CD4-positive, CD25-positive, alpha-beta regulatory T cell (primary cell): ENCODE measurements around the gene MYO16. TPM values are rescaled to one million over a fixed set of nuclear protein-coding genes. Genes with fewer than 3 reads are reported as not detected.
A peak's percentile ranks its signal among the peaks of the same experiment; 100 is the strongest.
"Not testable (repeated sequence)": the region's sequence is repeated elsewhere in the genome, so short reads cannot be mapped to it uniquely, and the experiment has no call there.

Experiments
- ATAC-seq, 2 donors: fragments of 150-1000 bp; cut with Tn5 transposase; one replicate each; pipeline ENCODE4 v1.10.0; 2021; ENCODE audit warnings: low read depth in 2 of 2, moderate number of reproducible peaks in 2 of 2, moderate library complexity in 1 of 2
- DNase-seq, 3 donors: peaks; one replicate each; pipeline versions ENCODE4 v3.0.0 to v3.0.0-alpha.2; 2012 to 2022; ENCODE audit warnings: mixed read lengths in 1 of 3
- H3K27ac ChIP-seq: one replicate; pipeline ENCODE4 v1.7.0; 2013; ENCODE audit warnings: mild to moderate bottlenecking, low read length; ENCODE audit not compliant: insufficient read depth, poor library complexity, severe bottlenecking
- H3K27me3 ChIP-seq: one replicate; pipeline ENCODE4 v1.7.0; 2013; ENCODE audit warnings: low read length; ENCODE audit not compliant: control insufficient read depth, insufficient read depth
- H3K36me3 ChIP-seq: one replicate; pipeline ENCODE4 v1.7.0; 2013; ENCODE audit warnings: mild to moderate bottlenecking, low read length, moderate library complexity; ENCODE audit not compliant: control insufficient read depth, insufficient read depth
- H3K4me1 ChIP-seq: 2 replicates; pipeline ENCODE4 v1.7.0; 2013; ENCODE audit warnings: mild to moderate bottlenecking, low read length; ENCODE audit not compliant: insufficient read depth, control insufficient read depth, poor library complexity, severe bottlenecking
- H3K4me3 ChIP-seq: one replicate; pipeline ENCODE4 v1.7.0; 2013; ENCODE audit warnings: low read depth, mild to moderate bottlenecking, low read length, moderate library complexity
- H3K9me3 ChIP-seq, 2 experiments: 1 replicate in 1 of 2; 2 replicates in 1 of 2; pipeline ENCODE4 v1.7.0; 2013; ENCODE audit warnings: low read length in 2 of 2, mild to moderate bottlenecking in 1 of 2, moderate library complexity in 1 of 2; ENCODE audit not compliant: control insufficient read depth in 2 of 2
- H3K27ac Mint-ChIP-seq, 3 donors: one replicate each; pipeline ENCODE4 v1.8.0; 2020 to 2022; ENCODE audit warnings: mild to moderate bottlenecking in 3 of 3, mixed read lengths in 3 of 3, moderate library complexity in 2 of 3
- H3K27me3 Mint-ChIP-seq: one replicate; pipeline ENCODE4 v1.8.0; 2022; ENCODE audit warnings: mild to moderate bottlenecking, mixed read lengths
- H3K36me3 Mint-ChIP-seq: one replicate; pipeline ENCODE4 v1.8.0; 2020; ENCODE audit warnings: mixed read lengths
- H3K4me1 Mint-ChIP-seq, 4 donors: one replicate each; pipeline ENCODE4 v1.8.0; 2020 to 2022; ENCODE audit warnings: mixed read lengths in 4 of 4, mild to moderate bottlenecking in 1 of 4
- H3K4me3 Mint-ChIP-seq, 4 donors: one replicate each; pipeline ENCODE4 v1.8.0; 2020 to 2022; ENCODE audit warnings: mild to moderate bottlenecking in 4 of 4, mixed read lengths in 4 of 4, moderate library complexity in 3 of 4
- H3K9me3 Mint-ChIP-seq, 7 donors: one replicate each; pipeline ENCODE4 v1.8.0; 2020 to 2022; ENCODE audit warnings: mixed read lengths in 7 of 7, mild to moderate bottlenecking in 3 of 7, moderate library complexity in 2 of 7
- polyA plus RNA-seq, 4 donors: library from polyadenylated mRNA; unstranded; fragments of 300-500 nt; fragmentation: Illumina TruSeq; gene quantifications; one replicate each; pipeline ENCODE4 v1.2.3, GENCODE V29; 2021
- total RNA-seq: library from RNA; stranded (reverse); gene quantifications from one replicate; pipeline ENCODE4 v1.2.3, GENCODE V29; 2022

Gene MYO16
- total and polyA plus RNA-seq, 5 donors from 2014 or later: 0.08 to 2.3 (median 0.29) TPM

DNA sequence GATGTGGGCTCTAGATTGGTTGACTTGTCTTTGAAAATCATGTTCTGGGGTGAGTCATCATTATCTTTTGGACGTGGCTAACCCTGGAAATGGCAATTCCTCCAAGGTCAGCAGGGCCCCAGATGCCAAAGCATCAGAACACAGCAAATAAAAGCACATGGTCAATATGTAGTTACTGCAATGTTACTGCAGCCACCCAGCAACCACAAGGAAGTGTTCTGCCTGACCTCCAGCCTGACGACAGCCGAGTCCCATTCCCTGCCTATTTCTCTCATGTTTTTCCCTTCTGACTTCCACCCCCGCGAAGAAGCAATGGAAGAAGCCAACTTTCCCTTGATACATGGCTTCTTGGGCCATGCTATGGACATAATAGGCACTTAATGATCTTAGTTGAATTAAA lies 579.1 kb downstream of the MYO16 start:
- Histone ChIP-seq H3K9me3 (no peaks in the 10 kb centered on the region), H3K27me3 (no peaks in the 10 kb centered on the region), H3K27ac (no peak overlapping the region), H3K4me3 (no peak overlapping the region), H3K4me1 (no peaks in the 10 kb centered on the region), H3K36me3 (no peaks in the 10 kb centered on the region)
- Mint-ChIP-seq H3K27me3 (no peaks in the 10 kb centered on the region), H3K4me3 (no peak overlapping the region), H3K36me3 (no peaks in the 10 kb centered on the region), H3K4me1 (no peaks in the 10 kb centered on the region), H3K27ac (no peak overlapping the region), H3K9me3 (peaks cover 0 to 4% (median 0%) of the 10 kb centered on the region in 7 donors)
- ATAC-seq (no peak), DNase-seq (no peak)

DNA sequence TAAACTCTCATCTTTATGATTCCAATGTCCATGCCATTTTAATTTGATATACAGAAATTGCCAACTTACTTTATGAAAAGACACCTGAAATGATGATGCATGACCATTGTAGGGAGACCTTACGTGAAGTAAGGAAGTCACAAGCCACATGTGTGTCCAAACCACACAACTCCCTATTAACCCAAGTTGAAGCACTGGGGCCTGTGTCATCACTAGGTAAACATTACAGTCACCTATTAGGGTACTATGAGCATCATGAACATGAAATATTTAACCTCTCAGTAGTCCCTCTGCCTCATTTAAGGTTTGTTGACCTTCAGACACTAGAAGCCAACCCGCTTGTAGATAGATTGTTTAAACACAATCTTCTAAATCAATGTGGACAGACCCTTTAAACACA lies 580.1 kb downstream of the MYO16 start:
- H3K36me3 ChIP-seq: no peaks in the 10 kb centered on the region
- Mint-ChIP-seq H3K4me3 (no peak overlapping the region), H3K9me3 (peaks cover 0 to 4% (median 0%) of the 10 kb centered on the region in 7 donors), H3K4me1 (no peaks in the 10 kb centered on the region), H3K36me3 (no peaks in the 10 kb centered on the region), H3K27me3 (no peaks in the 10 kb centered on the region), H3K27ac (no peak overlapping the region)
- no peaks in the 10 kb centered on the region for H3K27me3 ChIP-seq
- no peaks in the 10 kb centered on the region for H3K4me1 ChIP-seq
- no peak for DNase-seq
- H3K4me3 ChIP-seq: no peak overlapping the region
- no peak overlapping the region for H3K27ac ChIP-seq
- no peak for ATAC-seq
- no peaks in the 10 kb centered on the region for H3K9me3 ChIP-seq

DNA sequence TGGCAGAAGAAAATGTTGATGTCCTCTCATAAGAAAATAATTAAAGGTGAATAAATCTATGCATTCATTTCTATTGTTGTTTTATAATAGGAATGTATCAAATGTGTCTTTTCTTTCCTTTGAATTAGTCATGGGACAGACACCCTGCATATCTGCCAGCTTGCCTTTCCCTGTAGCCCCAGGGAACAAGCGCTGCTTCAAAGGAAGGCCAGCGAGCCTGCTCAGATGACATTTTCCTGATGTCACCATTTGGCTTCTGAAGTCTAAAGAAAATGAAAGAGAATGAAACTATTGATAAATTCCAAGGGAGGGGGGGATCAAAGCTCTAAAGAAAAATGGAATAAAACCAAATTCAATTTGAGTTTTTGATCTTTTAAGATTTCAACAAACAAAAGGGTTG lies 582.2 kb downstream of the MYO16 start:
- Histone ChIP-seq H3K9me3 (no peaks in the 10 kb centered on the region), H3K4me1 (no peaks in the 10 kb centered on the region), H3K27me3 (no peaks in the 10 kb centered on the region), H3K27ac (no peak overlapping the region), H3K36me3 (no peaks in the 10 kb centered on the region), H3K4me3 (no peak overlapping the region)
- H3K36me3 Mint-ChIP-seq: no peaks in the 10 kb centered on the region
- H3K9me3 Mint-ChIP-seq: no peaks in the 10 kb centered on the region
- no peak overlapping the region for H3K27ac Mint-ChIP-seq
- H3K27me3 Mint-ChIP-seq: no peaks in the 10 kb centered on the region
- DNase-seq (no peak), ATAC-seq (no peak)
- no peaks in the 10 kb centered on the region for H3K4me1 Mint-ChIP-seq
- H3K4me3 Mint-ChIP-seq: no peak overlapping the region

DNA sequence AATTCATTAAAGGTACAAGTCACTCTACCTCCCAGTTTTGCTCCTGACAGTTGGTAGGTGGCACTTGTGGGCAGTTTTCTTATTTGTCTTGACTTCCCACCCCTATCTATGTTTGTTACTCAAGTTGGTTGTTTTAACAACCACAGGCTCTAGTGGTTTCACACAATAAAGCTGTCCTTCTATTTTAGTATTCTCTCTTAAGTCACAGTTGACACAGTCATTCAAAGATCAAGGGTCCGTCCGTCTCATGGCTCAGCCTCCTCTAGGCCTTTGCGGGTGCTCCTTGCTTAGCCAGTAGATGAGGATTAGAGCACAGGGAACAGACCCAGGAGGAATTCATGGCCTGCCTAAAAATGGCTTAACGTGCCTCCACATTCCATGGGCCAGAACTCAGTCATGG lies 583.2 kb downstream of the MYO16 start:
- Histone ChIP-seq H3K27me3 (no peaks in the 10 kb centered on the region), H3K4me1 (no peaks in the 10 kb centered on the region), H3K9me3 (no peaks in the 10 kb centered on the region), H3K4me3 (no peak overlapping the region), H3K36me3 (no peaks in the 10 kb centered on the region), H3K27ac (no peak overlapping the region)
- no peak for ATAC-seq
- H3K27ac Mint-ChIP-seq: no peak overlapping the region
- H3K4me1 Mint-ChIP-seq: no peaks in the 10 kb centered on the region
- H3K27me3 Mint-ChIP-seq: no peaks in the 10 kb centered on the region
- H3K36me3 Mint-ChIP-seq: no peaks in the 10 kb centered on the region
- no peaks in the 10 kb centered on the region for H3K9me3 Mint-ChIP-seq
- DNase-seq: no peak
- H3K4me3 Mint-ChIP-seq: no peak overlapping the region

DNA sequence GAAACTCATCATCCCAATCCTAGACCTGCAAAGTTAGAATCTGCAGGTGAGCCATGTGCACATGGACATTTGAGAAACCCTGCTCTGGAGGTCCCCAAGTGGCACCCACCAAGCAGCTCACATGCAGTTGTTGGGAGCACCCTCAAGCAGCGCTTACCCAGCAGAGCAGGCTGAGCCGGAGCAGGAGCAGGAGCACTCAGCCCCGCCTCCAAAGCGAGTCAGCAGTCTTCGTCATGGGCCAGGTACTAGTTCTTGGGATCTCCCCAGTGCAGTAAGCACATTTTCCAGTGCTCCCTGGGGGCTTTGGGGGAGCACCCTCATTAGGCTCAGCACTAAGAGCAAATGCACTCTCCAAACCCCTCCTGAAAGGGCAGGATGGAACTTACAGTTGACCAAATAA lies 584.3 kb downstream of the MYO16 start:
- Histone ChIP-seq H3K36me3 (no peaks in the 10 kb centered on the region), H3K9me3 (no peaks in the 10 kb centered on the region), H3K4me3 (no peak overlapping the region), H3K27ac (no peak overlapping the region), H3K27me3 (no peaks in the 10 kb centered on the region), H3K4me1 (no peaks in the 10 kb centered on the region)
- Mint-ChIP-seq H3K27ac (no peak overlapping the region), H3K4me1 (no peaks in the 10 kb centered on the region), H3K4me3 (no peak overlapping the region), H3K27me3 (no peaks in the 10 kb centered on the region), H3K9me3 (no peaks in the 10 kb centered on the region), H3K36me3 (no peaks in the 10 kb centered on the region)
- DNase-seq (no peak), ATAC-seq (no peak)

GRCh38 chr13:109214393-109214792 lies 585.0 kb downstream of the MYO16 start:
- Mint-ChIP-seq H3K4me3 (no peak overlapping the region), H3K36me3 (no peaks in the 10 kb centered on the region), H3K9me3 (peaks cover 0 to 2% (median 0%) of the 10 kb centered on the region in 7 donors), H3K4me1 (no peaks in the 10 kb centered on the region), H3K27me3 (no peaks in the 10 kb centered on the region), H3K27ac (no peak overlapping the region)
- Histone ChIP-seq H3K4me1 (no peaks in the 10 kb centered on the region), H3K9me3 (no peaks in the 10 kb centered on the region), H3K27me3 (no peaks in the 10 kb centered on the region), H3K27ac (no peak overlapping the region), H3K4me3 (no peak overlapping the region), H3K36me3 (no peaks in the 10 kb centered on the region)
- DNase-seq (no peak), ATAC-seq (no peak)

DNA sequence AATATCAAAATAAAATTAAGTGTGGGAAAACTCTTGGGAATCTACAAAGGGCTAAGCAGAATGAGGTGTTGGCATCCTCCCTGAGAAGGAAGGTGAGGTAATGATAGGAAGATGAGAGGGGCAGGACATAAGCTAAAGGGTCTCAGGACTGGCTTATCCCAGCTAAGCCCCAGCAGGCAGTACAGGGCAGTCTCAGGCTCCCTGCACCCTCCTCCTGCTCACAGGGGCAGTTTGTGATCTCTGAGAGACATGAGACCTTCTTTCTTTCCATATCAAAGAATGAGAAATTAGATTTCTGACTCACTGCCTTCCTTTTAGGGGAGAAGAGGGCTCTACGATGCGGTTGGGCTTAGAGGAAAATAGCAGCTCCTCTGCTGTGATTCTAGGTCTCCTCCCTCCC lies 586.0 kb downstream of the MYO16 start:
- no peak overlapping the region for H3K4me3 Mint-ChIP-seq
- H3K27ac Mint-ChIP-seq: no peak overlapping the region
- Histone ChIP-seq H3K9me3 (no peaks in the 10 kb centered on the region), H3K4me3 (no peak overlapping the region), H3K27ac (no peak overlapping the region), H3K4me1 (no peaks in the 10 kb centered on the region), H3K36me3 (no peaks in the 10 kb centered on the region), H3K27me3 (no peaks in the 10 kb centered on the region)
- no peaks in the 10 kb centered on the region for H3K27me3 Mint-ChIP-seq
- peaks cover 0 to 2% (median 0%) of the 10 kb centered on the region in 7 donors for H3K9me3 Mint-ChIP-seq
- ATAC-seq (no peak), DNase-seq (no peak)
- no peaks in the 10 kb centered on the region for H3K36me3 Mint-ChIP-seq
- no peaks in the 10 kb centered on the region for H3K4me1 Mint-ChIP-seq

GRCh38 chr13:109217510-109217909 lies 588.1 kb downstream of the MYO16 start:
- not testable (repeated sequence) for H3K9me3 Mint-ChIP-seq, H3K27ac ChIP-seq, H3K27ac Mint-ChIP-seq, ATAC-seq, H3K4me1 Mint-ChIP-seq, H3K4me3 ChIP-seq, H3K27me3 Mint-ChIP-seq, H3K36me3 Mint-ChIP-seq, H3K9me3 ChIP-seq, H3K4me1 ChIP-seq, H3K4me3 Mint-ChIP-seq, H3K27me3 ChIP-seq, H3K36me3 ChIP-seq
- peak in 1 of 3 donors; percentile 13 for DNase-seq
